Activated naive CD8-positive, alpha-beta T cell (primary cell): ENCODE data around the gene HNRNPA2B1.

Experiments
- H3K27ac Mint-ChIP-seq: one replicate; pipeline ENCODE4 v1.8.0; 2021; ENCODE audit warnings: mixed read lengths
- H3K27me3 Mint-ChIP-seq: one replicate; pipeline ENCODE4 v1.8.0; 2021; ENCODE audit warnings: mixed read lengths
- H3K36me3 Mint-ChIP-seq: one replicate; pipeline ENCODE4 v1.8.0; 2021; ENCODE audit warnings: mixed read lengths
- H3K4me1 Mint-ChIP-seq: one replicate; pipeline ENCODE4 v1.8.0; 2021; ENCODE audit warnings: low read depth, mixed read lengths
- H3K4me3 Mint-ChIP-seq: one replicate; pipeline ENCODE4 v1.8.0; 2021; ENCODE audit warnings: mild to moderate bottlenecking, mixed read lengths
- H3K9me3 Mint-ChIP-seq: one replicate; pipeline ENCODE4 v1.8.0; 2021; ENCODE audit warnings: low read depth, mixed read lengths

The HNRNPA2B1 gene

GRCh38 chr7:26200444-26201246, at the start of gene HNRNPA2B1:
Gene HNRNPA2B1, minus strand, starts transcription at chr7:26200746. Its CDS starts 169 bp downstream, at chr7:26200577.
- Mint-ChIP-seq H3K9me3 (no peaks in the 10 kb centered on the region), H3K36me3 (peaks cover 47% of the 10 kb centered on the region), H3K27me3 (no peaks in the 10 kb centered on the region), H3K27ac (peak within 1 kb of the TSS; percentile 100), H3K4me3 (peak within 1 kb of the TSS; percentile 99), H3K4me1 (peaks cover 47% of the 10 kb centered on the region)

GRCh38 chr7:26250239-26250638, 49.7 kb upstream of the HNRNPA2B1 start:
- Mint-ChIP-seq H3K27me3 (no peaks in the 10 kb centered on the region), H3K4me1 (no peaks in the 10 kb centered on the region), H3K27ac (no peak overlapping the region), H3K36me3 (no peaks in the 10 kb centered on the region), H3K9me3 (no peaks in the 10 kb centered on the region), H3K4me3 (no peak overlapping the region)

- no peaks in the 10 kb centered on the region for H3K27me3 Mint-ChIP-seq
These were observed 44.6 kb upstream of the HNRNPA2B1 start for GRCh38 chr7:26245150-26245549.

GRCh38 chr7:26238032-26238431, 37.5 kb upstream of the HNRNPA2B1 start:
- Mint-ChIP-seq H3K27ac (no peak overlapping the region), H3K4me3 (no peak overlapping the region), H3K9me3 (no peaks in the 10 kb centered on the region), H3K36me3 (no peaks in the 10 kb centered on the region), H3K27me3 (no peaks in the 10 kb centered on the region), H3K4me1 (no peaks in the 10 kb centered on the region)

More at GRCh38 chr7:26245150-26245549, 44.6 kb upstream of the HNRNPA2B1 start:
- Mint-ChIP-seq H3K9me3 (no peaks in the 10 kb centered on the region), H3K4me3 (no peak overlapping the region), H3K4me1 (no peaks in the 10 kb centered on the region), H3K27ac (no peak overlapping the region), H3K36me3 (no peaks in the 10 kb centered on the region)

- no peak overlapping the region for H3K4me3 Mint-ChIP-seq
- H3K27ac Mint-ChIP-seq: no peak overlapping the region
- no peaks in the 10 kb centered on the region for H3K36me3 Mint-ChIP-seq
- no peaks in the 10 kb centered on the region for H3K27me3 Mint-ChIP-seq
- H3K4me1 Mint-ChIP-seq: no peaks in the 10 kb centered on the region
- H3K9me3 Mint-ChIP-seq: no peaks in the 10 kb centered on the region
These were observed 36.7 kb upstream of the HNRNPA2B1 start for GRCh38 chr7:26237035-26237807.

DNA sequence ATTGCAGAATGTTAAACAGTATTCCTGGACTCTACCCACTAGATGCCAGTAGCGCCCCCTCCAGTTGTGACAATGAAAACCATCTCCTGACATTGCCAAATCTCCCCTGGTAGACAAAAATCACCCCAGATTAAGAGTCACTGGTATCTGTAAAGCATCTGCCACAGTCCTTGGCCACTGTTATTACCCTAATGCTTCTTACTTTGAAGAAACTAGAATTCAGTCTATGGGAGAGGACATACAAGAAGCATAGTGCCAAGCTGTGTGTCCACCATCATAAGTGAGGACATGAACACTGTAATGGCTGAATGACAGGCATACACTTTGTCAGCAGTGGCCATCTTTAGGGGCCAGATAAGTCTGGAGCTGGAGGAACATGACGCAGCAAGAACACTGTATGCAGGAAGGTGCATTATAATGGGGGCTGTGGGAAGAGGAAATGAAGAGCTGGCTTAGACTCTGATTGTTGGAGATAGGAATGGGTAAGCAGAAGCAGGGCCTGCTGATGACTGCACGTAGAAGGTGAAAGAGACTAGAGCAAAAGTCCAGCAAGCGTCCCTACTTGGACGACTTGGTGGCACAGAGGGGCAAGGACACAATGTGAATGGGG, 33.5 kb upstream of the HNRNPA2B1 start:
- Mint-ChIP-seq H3K27me3 (no peaks in the 10 kb centered on the region), H3K4me3 (no peak overlapping the region), H3K27ac (no peak overlapping the region), H3K4me1 (no peaks in the 10 kb centered on the region), H3K9me3 (no peaks in the 10 kb centered on the region), H3K36me3 (no peaks in the 10 kb centered on the region)

GRCh38 chr7:26227987-26228386, 27.4 kb upstream of the HNRNPA2B1 start:
- Mint-ChIP-seq H3K4me3 (no peak overlapping the region), H3K4me1 (no peaks in the 10 kb centered on the region), H3K9me3 (no peaks in the 10 kb centered on the region), H3K27me3 (no peaks in the 10 kb centered on the region), H3K27ac (no peak overlapping the region), H3K36me3 (no peaks in the 10 kb centered on the region)

DNA sequence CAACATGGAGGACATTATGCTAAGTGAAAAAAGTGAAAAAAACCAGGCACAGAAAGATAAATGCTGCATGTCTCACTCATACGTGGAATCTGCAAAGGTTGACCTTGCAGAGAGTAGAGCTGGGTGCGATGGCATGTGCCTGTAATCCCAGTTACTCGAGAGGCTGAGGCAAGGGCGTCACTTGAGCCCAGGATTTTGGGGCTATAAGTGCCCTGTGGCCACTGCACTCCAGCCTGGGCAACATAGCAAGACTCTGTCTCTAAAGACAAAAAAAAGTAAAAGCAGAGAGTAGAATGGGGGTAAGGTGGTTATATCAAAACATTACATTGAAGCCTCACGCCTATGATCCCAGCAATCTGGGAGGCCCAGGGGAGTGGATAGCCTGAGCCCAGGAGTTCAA, 23.8 kb upstream of the HNRNPA2B1 start:
- H3K36me3 Mint-ChIP-seq: no peaks in the 10 kb centered on the region
- no peak overlapping the region for H3K27ac Mint-ChIP-seq
- H3K4me1 Mint-ChIP-seq: no peaks in the 10 kb centered on the region
- no peaks in the 10 kb centered on the region for H3K27me3 Mint-ChIP-seq
- H3K9me3 Mint-ChIP-seq: no peaks in the 10 kb centered on the region
- no peak overlapping the region for H3K4me3 Mint-ChIP-seq

DNA sequence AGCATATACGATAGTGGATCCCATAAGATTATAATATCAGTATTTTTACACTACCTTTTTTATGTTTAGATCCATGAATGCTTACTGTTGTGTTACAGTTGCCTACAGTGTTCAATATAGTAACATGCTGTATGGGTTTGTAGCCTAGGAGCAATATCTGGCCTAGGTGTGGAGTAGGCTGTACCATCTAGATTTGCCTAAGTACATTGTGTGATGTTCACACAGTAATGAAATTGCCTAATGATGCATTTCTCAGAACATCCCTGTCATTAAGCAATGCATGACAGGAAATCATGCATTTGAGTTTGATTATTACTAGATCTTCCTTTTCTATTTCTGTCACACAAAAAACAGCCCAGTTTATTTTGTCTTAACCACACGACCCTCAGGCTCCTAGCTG, 15.5 kb upstream of the HNRNPA2B1 start:
- Mint-ChIP-seq H3K4me3 (no peak overlapping the region), H3K9me3 (no peaks in the 10 kb centered on the region), H3K36me3 (peaks cover 10% of the 10 kb centered on the region), H3K27ac (no peak overlapping the region), H3K27me3 (no peaks in the 10 kb centered on the region), H3K4me1 (peaks cover 8% of the 10 kb centered on the region)

- no peak overlapping the region for H3K4me3 Mint-ChIP-seq
- H3K27me3 Mint-ChIP-seq: no peaks in the 10 kb centered on the region
- H3K9me3 Mint-ChIP-seq: no peaks in the 10 kb centered on the region
- peak overlapping the region; percentile 11 for H3K27ac Mint-ChIP-seq
- peaks cover 14% of the 10 kb centered on the region for H3K36me3 Mint-ChIP-seq
- peaks cover 13% of the 10 kb centered on the region for H3K4me1 Mint-ChIP-seq
These were observed 13.4 kb upstream of the HNRNPA2B1 start for GRCh38 chr7:26213807-26214515.

- H3K27me3 Mint-ChIP-seq: no peaks in the 10 kb centered on the region
- peaks cover 13% of the 10 kb centered on the region for H3K4me1 Mint-ChIP-seq
- H3K27ac Mint-ChIP-seq: no peak overlapping the region
- H3K36me3 Mint-ChIP-seq: peaks cover 14% of the 10 kb centered on the region
- H3K4me3 Mint-ChIP-seq: no peak overlapping the region
- no peaks in the 10 kb centered on the region for H3K9me3 Mint-ChIP-seq
These were observed 12.6 kb upstream of the HNRNPA2B1 start for GRCh38 chr7:26212921-26213718.

GRCh38 chr7:26208040-26208439, 7.5 kb upstream of the HNRNPA2B1 start:
- Mint-ChIP-seq H3K36me3 (peaks cover 17% of the 10 kb centered on the region), H3K9me3 (no peaks in the 10 kb centered on the region), H3K4me3 (no peak overlapping the region), H3K27me3 (no peaks in the 10 kb centered on the region), H3K27ac (no peak overlapping the region), H3K4me1 (peaks cover 50% of the 10 kb centered on the region)

DNA sequence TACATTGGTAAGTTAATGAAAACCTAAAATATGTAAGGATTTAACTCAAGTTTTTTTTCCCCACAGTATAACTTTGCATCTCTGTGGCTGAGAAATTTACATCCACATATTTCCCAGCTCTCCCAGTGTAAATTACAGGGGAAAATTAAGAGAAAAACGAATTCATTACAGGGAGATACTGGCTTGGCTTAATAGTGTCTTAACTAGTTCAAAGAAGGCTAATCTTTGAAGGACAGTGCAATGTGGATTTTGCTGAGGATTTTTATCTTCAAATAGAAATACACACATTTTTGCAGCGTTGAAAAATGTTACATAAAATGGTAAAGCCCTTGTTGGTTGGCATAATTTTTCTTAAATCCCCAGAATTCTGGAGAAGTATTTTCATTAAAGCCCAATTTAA, 2.5 kb upstream of the HNRNPA2B1 start:
- Mint-ChIP-seq H3K4me1 (peaks cover 43% of the 10 kb centered on the region), H3K9me3 (no peaks in the 10 kb centered on the region), H3K27ac (peak overlapping the region; percentile 94), H3K36me3 (peaks cover 32% of the 10 kb centered on the region), H3K27me3 (no peaks in the 10 kb centered on the region), H3K4me3 (peak overlapping the region; percentile 91)
